Stimulated activated CD8-positive, alpha-beta memory T cell treated with anti-CD3 and anti-CD28 coated beads, Interleukin-4, amount 100 ng/mL, for 48 hours (primary cell): ENCODE measurements around the gene FOXN1.
"Not testable (repeated sequence)": the region's sequence is repeated elsewhere in the genome, so short reads cannot be mapped to it uniquely, and the experiment has no call there.

ENCODE experiments used
- DNase-seq: peaks from one replicate; pipeline ENCODE4 v3.0.0-alpha.2; 2020

Gene FOXN1

GRCh38 chr17:28501421-28502284 lies 4.5 kb upstream of the FOXN1 start:
- DNase-seq = no peak

GRCh38 chr17:28503420-28503819 lies 2.7 kb upstream of the FOXN1 start:
- no peak for DNase-seq

GRCh38 chr17:28506763-28507487 lies 777 bp downstream of the FOXN1 start:
- no peak for DNase-seq

- DNase-seq = no peak
Measured at GRCh38 chr17:28507567-28508203, 1.5 kb downstream of the FOXN1 start.

- DNase-seq = no peak
Measured at GRCh38 chr17:28508211-28508724, 2.1 kb downstream of the FOXN1 start.

- DNase-seq = no peak
Measured at GRCh38 chr17:28509789-28510188, 3.6 kb downstream of the FOXN1 start.

- no peak for DNase-seq
Measured at GRCh38 chr17:28511858-28512461, 5.8 kb downstream of the FOXN1 start.

- no peak for DNase-seq
Measured at GRCh38 chr17:28513476-28513875, 7.3 kb downstream of the FOXN1 start.

GRCh38 chr17:28514561-28515002 lies 8.4 kb downstream of the FOXN1 start:
- no peak for DNase-seq

- no peak for DNase-seq
Measured at GRCh38 chr17:28515518-28515917, 9.4 kb downstream of the FOXN1 start.

- no peak for DNase-seq
Measured at GRCh38 chr17:28518132-28518531, 12.0 kb downstream of the FOXN1 start.

- no peak for DNase-seq
Measured at GRCh38 chr17:28518578-28518977, 12.4 kb downstream of the FOXN1 start.

- no peak for DNase-seq
Measured at GRCh38 chr17:28519236-28519635, 13.1 kb downstream of the FOXN1 start.

- no peak for DNase-seq
Measured at GRCh38 chr17:28520687-28521086, 14.5 kb downstream of the FOXN1 start.

- DNase-seq = no peak
Measured at GRCh38 chr17:28521311-28522085, 15.3 kb downstream of the FOXN1 start.

- not testable (repeated sequence) for DNase-seq
Measured at GRCh38 chr17:28522281-28522680, 16.1 kb downstream of the FOXN1 start.

- DNase-seq = no peak
Measured at GRCh38 chr17:28523186-28523585, 17.0 kb downstream of the FOXN1 start.

GRCh38 chr17:28523876-28524275 lies 17.7 kb downstream of the FOXN1 start:
- no peak for DNase-seq

GRCh38 chr17:28524476-28525424 lies 18.6 kb downstream of the FOXN1 start:
- DNase-seq = no peak

GRCh38 chr17:28526381-28526780 lies 20.2 kb downstream of the FOXN1 start:
- no peak for DNase-seq

GRCh38 chr17:28527181-28527681 lies 21.1 kb downstream of the FOXN1 start:
- no peak for DNase-seq
